PC-9 (cell line): Measurements from ENCODE around the gene NATD1. TPM values are rescaled to one million over a fixed set of nuclear protein-coding genes. Genes with fewer than 3 reads are reported as not detected.

ENCODE experiments used
- BruUV-seq: library from RNA; stranded (reverse); fragments of 400-500 nt; replicated peaks from 2 replicates; lab custom pipeline; 2021; lab: Mats Ljungman, UMichigan
- CTCF ChIA-PET: fragments of 300-600 bp; sonication (Branson Sonifier 250); formaldehyde crosslinking; loops from one replicate; lab custom pipeline; 2022; ENCODE audit warnings: antibody characterized with exemption; lab: Charles Lee
- POLR2A ChIA-PET: fragments of 300-600 bp; sonication (Branson Sonifier 250); formaldehyde crosslinking; loops from one replicate; lab custom pipeline; 2022; ENCODE audit warnings: antibody characterized with exemption; ENCODE audit not compliant: unreplicated experiment; lab: Charles Lee
- DNase-seq, 2 experiments: peaks; one replicate each; pipeline versions ENCODE4 v3.0.0 to v3.0.0-alpha.2; 2015 to 2022; ENCODE audit warnings: mixed read lengths in 1 of 2
- H2AFZ ChIP-seq: fragments of 200-600 bp; sonication (generic); 2 replicates; pipeline ENCODE4 v1.8.1; 2017; ENCODE audit warnings: antibody characterized with exemption
- H3F3A ChIP-seq: fragments of 200-600 bp; sonication (generic); 2 replicates; pipeline ENCODE4 v1.8.1; 2017; ENCODE audit warnings: antibody characterized with exemption, mild to moderate bottlenecking, low read depth; ENCODE audit not compliant: insufficient read depth
- H3K27ac ChIP-seq: fragments of 200-600 bp; sonication (generic); 2 replicates; pipeline ENCODE4 v1.6.1; 2016; ENCODE audit warnings: mixed run types
- H3K27me3 ChIP-seq: fragments of 200-600 bp; sonication (generic); 2 replicates; pipeline ENCODE4 v1.6.1; 2016; ENCODE audit warnings: low read depth, mixed run types; ENCODE audit not compliant: insufficient read depth
- H3K36me3 ChIP-seq: fragments of 200-600 bp; sonication (generic); 2 replicates; pipeline ENCODE4 v1.6.1; 2016; ENCODE audit warnings: low read depth, mixed run types
- H3K4me1 ChIP-seq: fragments of 200-600 bp; sonication (generic); replicated peaks from 2 replicates; pipeline ENCODE4 v1.6.1; 2016; ENCODE audit warnings: mixed run types; ENCODE audit not compliant: insufficient read depth
- H3K4me2 ChIP-seq: fragments of 200-600 bp; sonication (generic); 2 replicates; pipeline ENCODE4 v1.6.1; 2017; ENCODE audit warnings: mixed run types
- H3K4me3 ChIP-seq: fragments of 200-600 bp; sonication (generic); 2 replicates; pipeline ENCODE4 v1.6.1; 2016; ENCODE audit warnings: mixed run types
- H3K79me2 ChIP-seq: fragments of 200-600 bp; sonication (generic); 2 replicates; pipeline ENCODE4 v1.6.1; 2017; ENCODE audit warnings: low read depth, mixed run types
- H3K9me2 ChIP-seq: fragments of 200-600 bp; sonication (generic); 2 replicates; pipeline ENCODE4 v1.8.1; 2017; ENCODE audit warnings: mild to moderate bottlenecking; ENCODE audit not compliant: insufficient read depth
- H3K9me3 ChIP-seq: fragments of 200-600 bp; sonication (generic); 2 replicates; pipeline ENCODE4 v1.8.1; 2016; ENCODE audit warnings: low read depth; ENCODE audit not compliant: insufficient read depth
- H4K20me1 ChIP-seq: fragments of 200-600 bp; sonication (generic); 2 replicates; pipeline ENCODE4 v1.8.1; 2017; ENCODE audit not compliant: insufficient read depth
- EZH2 ChIP-seq: fragments of 200-600 bp; sonication (generic); IDR thresholded peaks from 2 replicates; pipeline ENCODE4 v1.8.0; 2017; ENCODE audit warnings: antibody characterized with exemption, low read depth
- intact Hi-C: fragments of 100-400 bp; cut with micrococcal nuclease; formaldehyde crosslinking; loops from one replicate; pipeline ENCODE4 v1.10.0; 2022; ENCODE audit not compliant: unreplicated experiment
- total RNA-seq: library from RNA; stranded (reverse); gene quantifications from 2 replicates; pipeline ENCODE4 v1.2.3, GENCODE V29; 2021
- TF ChIP-seq, protein P1 (sequence below): fragments of 200-600 bp; sonication (generic); conservative IDR thresholded peaks from 2 replicates; pipeline ENCODE4 v1.6.1; 2017; ENCODE audit warnings: mixed run types, antibody characterized with exemption, mild to moderate bottlenecking, moderate library complexity

NATD1 gene
- total RNA-seq, 1 experiment from 2014 or later = 5.4 TPM

DNA sequence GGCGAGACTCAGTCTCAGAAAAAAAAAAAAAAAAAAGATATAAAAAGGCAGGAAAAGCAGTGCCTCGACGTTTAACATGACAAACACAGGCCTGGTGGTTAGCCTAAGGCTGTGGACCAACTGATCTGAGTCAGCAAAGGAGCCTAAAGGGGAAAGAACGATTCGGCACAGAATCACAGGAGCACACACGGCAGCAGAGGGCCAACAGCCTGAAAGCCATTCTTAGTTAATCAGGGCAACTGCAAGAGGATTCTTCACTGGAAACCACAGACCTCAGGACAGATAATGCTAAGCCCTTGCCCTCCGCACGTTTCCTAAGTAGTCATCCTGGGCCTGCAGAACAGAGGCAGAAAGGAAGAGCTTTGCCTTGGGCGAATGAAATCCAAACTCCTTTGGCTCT lies 53.9 kb downstream of the NATD1 start:
- Histone ChIP-seq H3K9me3 (no peaks in the 10 kb centered on the region), H3K36me3 (peaks cover 9% of the 10 kb centered on the region; the same call in 1 of the 2 replicates), H3K4me1 (no peaks in the 10 kb centered on the region), H3K27ac (no peak overlapping the region), H3K4me3 (no peak overlapping the region), H3F3A (no peaks in the 10 kb centered on the region), H3K4me2 (no peak overlapping the region), H4K20me1 (peaks cover 49% of the 10 kb centered on the region), H2AFZ (no peak overlapping the region), H3K79me2 (peaks cover 44% of the 10 kb centered on the region), H3K27me3 (no peaks in the 10 kb centered on the region), H3K9me2 (no peaks in the 10 kb centered on the region)
- BruUV-seq = no TSS peak
- no peak for DNase-seq
- intact Hi-C loops = no loop called here
- TF ChIP-seq, protein P1, sequence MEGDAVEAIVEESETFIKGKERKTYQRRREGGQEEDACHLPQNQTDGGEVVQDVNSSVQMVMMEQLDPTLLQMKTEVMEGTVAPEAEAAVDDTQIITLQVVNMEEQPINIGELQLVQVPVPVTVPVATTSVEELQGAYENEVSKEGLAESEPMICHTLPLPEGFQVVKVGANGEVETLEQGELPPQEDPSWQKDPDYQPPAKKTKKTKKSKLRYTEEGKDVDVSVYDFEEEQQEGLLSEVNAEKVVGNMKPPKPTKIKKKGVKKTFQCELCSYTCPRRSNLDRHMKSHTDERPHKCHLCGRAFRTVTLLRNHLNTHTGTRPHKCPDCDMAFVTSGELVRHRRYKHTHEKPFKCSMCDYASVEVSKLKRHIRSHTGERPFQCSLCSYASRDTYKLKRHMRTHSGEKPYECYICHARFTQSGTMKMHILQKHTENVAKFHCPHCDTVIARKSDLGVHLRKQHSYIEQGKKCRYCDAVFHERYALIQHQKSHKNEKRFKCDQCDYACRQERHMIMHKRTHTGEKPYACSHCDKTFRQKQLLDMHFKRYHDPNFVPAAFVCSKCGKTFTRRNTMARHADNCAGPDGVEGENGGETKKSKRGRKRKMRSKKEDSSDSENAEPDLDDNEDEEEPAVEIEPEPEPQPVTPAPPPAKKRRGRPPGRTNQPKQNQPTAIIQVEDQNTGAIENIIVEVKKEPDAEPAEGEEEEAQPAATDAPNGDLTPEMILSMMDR = no peak
- TF ChIP-seq EZH2 = no peak
- ChIA-PET POLR2A (no interaction called here), CTCF (no interaction called here)

DNA sequence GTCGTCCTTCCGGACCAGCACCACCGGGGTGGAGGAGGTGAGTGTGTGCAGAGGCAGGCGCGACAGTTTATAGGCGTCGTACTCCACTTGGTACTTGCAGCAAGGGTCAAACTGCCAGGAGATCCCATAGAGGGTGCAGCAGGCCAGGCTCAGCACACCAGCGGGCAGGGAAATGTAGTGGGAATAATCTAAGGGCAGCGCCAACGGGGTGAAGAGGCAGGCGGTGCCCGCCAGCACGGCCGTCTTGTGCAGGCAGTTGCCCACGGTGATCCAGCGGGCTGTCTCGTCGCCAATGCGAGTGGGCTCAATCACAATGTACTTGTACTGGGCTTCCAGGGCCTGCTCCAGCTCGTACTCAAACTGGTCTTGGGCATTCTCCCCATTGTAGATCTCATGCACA lies 54.8 kb downstream of the NATD1 start:
- peaks cover 41% of the 10 kb centered on the region for H4K20me1 ChIP-seq
- H3K79me2 ChIP-seq = peaks cover 39% of the 10 kb centered on the region
- TF ChIP-seq, protein P1 = no peak
- TF ChIP-seq EZH2 = no peak
- no peaks in the 10 kb centered on the region for H3K27me3 ChIP-seq
- BruUV-seq = no TSS peak
- no peak overlapping the region for H3K4me3 ChIP-seq
- no peaks in the 10 kb centered on the region for H3K9me2 ChIP-seq
- H3K4me1 ChIP-seq = no peaks in the 10 kb centered on the region
- no peaks in the 10 kb centered on the region for H3K9me3 ChIP-seq
- POLR2A ChIA-PET = no interaction called here
- CTCF ChIA-PET = no interaction called here
- peaks cover 9% of the 10 kb centered on the region; the same call in 1 of the 2 replicates for H3K36me3 ChIP-seq
- intact Hi-C loops = no loop called here
- no peak for DNase-seq
- no peak overlapping the region for H3K4me2 ChIP-seq
- H3K27ac ChIP-seq = no peak overlapping the region
- H3F3A ChIP-seq = no peaks in the 10 kb centered on the region
- H2AFZ ChIP-seq = no peak overlapping the region

DNA sequence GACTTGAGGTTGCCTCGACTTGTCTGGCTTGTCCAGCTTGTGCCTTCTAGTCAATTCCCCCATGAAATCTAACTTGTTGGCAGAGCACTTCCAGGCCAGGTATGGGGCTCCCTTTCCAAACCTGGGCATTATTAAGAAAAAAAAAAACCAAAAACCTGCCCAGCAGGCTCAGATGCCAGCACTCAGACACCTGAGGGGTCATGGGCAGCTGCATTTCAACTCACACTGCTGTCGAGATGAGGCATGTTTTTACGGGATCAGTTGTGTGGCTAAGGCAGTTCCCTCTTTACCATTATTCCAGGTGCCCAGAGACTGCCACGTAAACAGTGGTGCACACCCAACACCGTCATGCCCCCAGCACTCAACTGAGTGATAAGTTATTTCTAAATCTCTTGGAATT lies 57.1 kb downstream of the NATD1 start:
- TF ChIP-seq EZH2 = no peak
- TF ChIP-seq, protein P1 = no peak
- Histone ChIP-seq H3K27me3 (no peaks in the 10 kb centered on the region), H3K4me2 (no peak overlapping the region), H3K27ac (no peak overlapping the region), H2AFZ (no peak overlapping the region), H3K4me3 (no peak overlapping the region), H3K9me3 (no peaks in the 10 kb centered on the region), H4K20me1 (peaks cover 22% of the 10 kb centered on the region), H3F3A (no peaks in the 10 kb centered on the region), H3K4me1 (no peaks in the 10 kb centered on the region), H3K36me3 (peaks cover 9% of the 10 kb centered on the region; the same call in 1 of the 2 replicates), H3K9me2 (no peaks in the 10 kb centered on the region), H3K79me2 (peaks cover 20% of the 10 kb centered on the region)
- DNase-seq = no peak
- no TSS peak for BruUV-seq
- intact Hi-C loops = no loop called here
- ChIA-PET CTCF (interaction anchor here (0.7 kb wide), 1 partner anchor 323 kb away, joined by 4 read pairs; no protein-coding TSS in a partner anchor), POLR2A (interaction anchor here (0.6 kb wide), 1 partner anchor 53 kb away, joined by 3 read pairs; no protein-coding TSS in a partner anchor)
